ENCODE results near the gene DGKE.

DGKE gene

GRCh38 chr17:56913867-56914580 is 80.1 kb downstream of the DGKE start, which contains the start of gene TRIM25:
TRIM25 (minus strand) TSS chr17:56914049; CDS start chr17:56913988, 61 bp downstream.
- DNase-seq (ENCODE audit: low read depth in 2 of 2): peak; percentile 67 to 68

GRCh38 chr17:56914581-56915273 is 80.8 kb downstream of the DGKE start:
- no peak for DNase-seq (ENCODE audit: low read depth in 2 of 2)

GRCh38 chr17:56917559-56918296 is 83.8 kb downstream of the DGKE start:
- no peak for DNase-seq (ENCODE audit: low read depth in 2 of 2)

DNA sequence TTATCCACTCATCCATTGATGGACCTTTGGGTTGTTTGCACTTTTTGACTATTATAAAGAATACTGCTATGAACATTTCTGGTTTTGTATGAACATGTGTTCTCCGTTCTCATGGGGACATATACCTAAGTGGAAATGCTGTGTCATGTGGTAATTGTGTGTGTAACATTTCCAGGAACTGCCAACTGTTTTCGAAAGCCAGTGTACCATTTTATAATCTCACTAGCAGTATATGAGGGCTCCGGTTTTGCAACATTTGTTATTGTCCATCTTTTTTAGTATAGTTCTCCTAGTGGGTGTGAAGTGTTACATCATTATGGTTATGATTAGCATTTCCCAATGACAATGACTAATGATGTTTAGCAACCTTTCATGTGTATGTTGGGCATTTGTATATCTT is 85.0 kb downstream of the DGKE start:
- no peak for DNase-seq (ENCODE audit: low read depth in 2 of 2)

Measured in fibroblast of skin of left quadriceps (primary cell).